Lower leg skin (tissue), 3 donors: ENCODE results near the gene RASGRP4.

ENCODE experiments used
- POLR2A ChIP-seq, 2 donors: fragments of 450-650 bp; IDR thresholded peaks; one replicate each; pipeline ENCODE4 v1.6.1; 2016 to 2017; ENCODE audit warnings: antibody characterized with exemption in 2 of 2, mild to moderate bottlenecking in 1 of 2, moderate library complexity in 1 of 2
- TF ChIP-seq, protein P1 (sequence below), 3 donors: fragments of 450-650 bp; IDR thresholded peaks; one replicate each; pipeline ENCODE4 v1.5.1; 2016; ENCODE audit warnings: antibody characterized with exemption in 3 of 3, mild to moderate bottlenecking in 3 of 3, moderate library complexity in 2 of 3

DNA sequence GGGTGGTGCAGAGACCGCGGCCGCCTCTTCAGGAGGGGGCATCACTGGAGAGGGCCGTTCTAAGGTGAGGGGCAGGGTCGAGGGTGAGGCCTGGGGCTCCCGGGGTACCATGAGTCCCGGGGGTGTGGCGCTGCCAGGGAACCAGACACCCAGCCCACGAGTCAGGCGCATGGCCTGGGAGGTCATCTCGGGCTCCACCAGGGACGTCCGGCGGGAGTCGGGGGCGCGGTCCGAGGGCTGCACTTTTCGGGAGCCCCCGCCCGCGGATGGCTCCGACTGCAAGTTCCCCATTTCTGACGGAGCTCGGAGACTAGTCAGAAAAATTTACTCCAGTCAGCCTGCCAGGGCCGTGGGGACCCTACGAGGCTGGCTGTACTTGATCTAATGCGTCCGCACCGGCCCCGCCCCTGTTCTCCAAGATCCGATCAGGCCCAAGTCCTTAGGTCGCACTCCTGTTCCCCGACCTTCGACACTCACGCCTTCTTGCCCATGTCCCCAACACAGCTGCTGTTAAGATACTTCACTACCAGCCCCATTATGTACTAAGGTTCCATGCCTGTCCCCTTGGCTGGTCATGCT lies 39.0 kb downstream of the RASGRP4 start:
- no peak for TF ChIP-seq POLR2A (IDR thresholded peaks at IDR 0.05)
- TF ChIP-seq, protein P1, sequence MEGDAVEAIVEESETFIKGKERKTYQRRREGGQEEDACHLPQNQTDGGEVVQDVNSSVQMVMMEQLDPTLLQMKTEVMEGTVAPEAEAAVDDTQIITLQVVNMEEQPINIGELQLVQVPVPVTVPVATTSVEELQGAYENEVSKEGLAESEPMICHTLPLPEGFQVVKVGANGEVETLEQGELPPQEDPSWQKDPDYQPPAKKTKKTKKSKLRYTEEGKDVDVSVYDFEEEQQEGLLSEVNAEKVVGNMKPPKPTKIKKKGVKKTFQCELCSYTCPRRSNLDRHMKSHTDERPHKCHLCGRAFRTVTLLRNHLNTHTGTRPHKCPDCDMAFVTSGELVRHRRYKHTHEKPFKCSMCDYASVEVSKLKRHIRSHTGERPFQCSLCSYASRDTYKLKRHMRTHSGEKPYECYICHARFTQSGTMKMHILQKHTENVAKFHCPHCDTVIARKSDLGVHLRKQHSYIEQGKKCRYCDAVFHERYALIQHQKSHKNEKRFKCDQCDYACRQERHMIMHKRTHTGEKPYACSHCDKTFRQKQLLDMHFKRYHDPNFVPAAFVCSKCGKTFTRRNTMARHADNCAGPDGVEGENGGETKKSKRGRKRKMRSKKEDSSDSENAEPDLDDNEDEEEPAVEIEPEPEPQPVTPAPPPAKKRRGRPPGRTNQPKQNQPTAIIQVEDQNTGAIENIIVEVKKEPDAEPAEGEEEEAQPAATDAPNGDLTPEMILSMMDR (IDR thresholded peaks at IDR 0.05), result no peak
